ENCODE results near the gene TYSND1. TPM values are rescaled to one million over a fixed set of nuclear protein-coding genes. Genes with fewer than 3 reads are reported as not detected.
A peak's percentile ranks its signal among the peaks of the same experiment; 100 is the strongest.

Gene TYSND1
- polyA plus RNA-seq, 2 of the 4 experiments (the other 2 are of a cell fraction): 10.9 to 20.7 TPM

DNA sequence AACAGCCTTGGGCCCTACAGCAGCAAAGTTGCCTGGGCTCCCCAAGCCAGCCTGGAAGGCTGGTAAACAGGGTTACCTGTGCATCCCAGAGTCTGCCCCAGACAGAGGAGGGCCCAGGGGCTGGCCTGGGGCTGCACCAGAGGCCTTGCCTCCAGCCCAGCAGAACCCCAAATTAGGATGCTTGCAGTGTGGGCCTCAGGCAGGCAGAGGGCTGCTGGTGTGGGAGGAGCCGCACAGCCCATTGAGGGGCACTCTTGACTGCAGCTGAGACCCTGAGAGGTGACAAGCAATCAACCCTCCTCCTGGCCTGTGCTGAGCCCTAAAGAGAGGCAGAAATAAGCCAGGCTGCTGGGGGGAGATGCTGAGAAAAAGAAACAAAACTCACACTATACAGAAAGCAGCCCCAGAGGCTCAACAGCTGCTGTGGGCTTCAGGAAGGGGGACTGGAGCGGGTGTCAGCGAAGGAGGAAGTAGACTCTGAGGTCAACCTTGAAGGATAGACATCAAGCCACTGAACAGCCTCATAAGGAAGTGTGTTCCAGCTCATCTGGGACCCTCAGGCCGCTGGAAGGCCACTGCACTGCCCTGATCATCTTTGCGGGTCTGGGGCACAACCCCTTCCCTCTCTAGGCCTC lies 20.5 kb downstream of the TYSND1 start:
- H3K4me2 ChIP-seq: no peak overlapping the region
- ChIA-PET POLR2A (no interaction called here), CTCF (interaction anchor here (1.2 to 14.0 kb wide), 4 partner anchors 8 to 15 kb away, joined by 3 to 228 read pairs (median 25); partner anchors contain the start of gene TYSND1)
- ATAC-seq (no peak), DNase-seq (ENCODE audit: low read depth in 1 of 2, low spot score in 1 of 2) (no peak), FAIRE-seq (no peak)
- H3K27ac ChIP-seq: 0 out of 6 replicates have a peak overlapping the region, but pooled peaks of 1 of the 2 experiments have one; percentile 27
- H3K4me1 ChIP-seq: peaks cover 13% of the 10 kb centered on the region; the same call in 2 of the 3 replicates
- WGBS (ENCODE audit: missing lambda C conversion rate): 91% methylated on average over 5 of the region's 5 CpGs
- H3K9me3 ChIP-seq: no peaks in the 10 kb centered on the region
- TF ChIP-seq, protein P1, sequence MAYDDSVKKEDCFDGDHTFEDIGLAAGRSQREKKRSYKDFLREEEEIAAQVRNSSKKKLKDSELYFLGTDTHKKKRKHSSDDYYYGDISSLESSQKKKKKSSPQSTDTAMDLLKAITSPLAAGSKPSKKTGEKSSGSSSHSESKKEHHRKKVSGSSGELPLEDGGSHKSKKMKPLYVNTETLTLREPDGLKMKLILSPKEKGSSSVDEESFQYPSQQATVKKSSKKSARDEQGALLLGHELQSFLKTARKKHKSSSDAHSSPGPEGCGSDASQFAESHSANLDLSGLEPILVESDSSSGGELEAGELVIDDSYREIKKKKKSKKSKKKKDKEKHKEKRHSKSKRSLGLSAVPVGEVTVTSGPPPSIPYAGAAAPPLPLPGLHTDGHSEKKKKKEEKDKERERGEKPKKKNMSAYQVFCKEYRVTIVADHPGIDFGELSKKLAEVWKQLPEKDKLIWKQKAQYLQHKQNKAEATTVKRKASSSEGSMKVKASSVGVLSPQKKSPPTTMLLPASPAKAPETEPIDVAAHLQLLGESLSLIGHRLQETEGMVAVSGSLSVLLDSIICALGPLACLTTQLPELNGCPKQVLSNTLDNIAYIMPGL (CRISPR knock-in tag; IDR thresholded peaks at IDR 0.05; ENCODE audit: borderline replicate concordance): no peak
- TF ChIP-seq EHF (CRISPR knock-in tag; IDR thresholded peaks at IDR 0.05): no peak
- TF ChIP-seq NR3C1 (IDR thresholded peaks at IDR 0.05): no peak
- no peak for TF ChIP-seq FOSB (CRISPR knock-in tag; IDR thresholded peaks at IDR 0.05)
- TF ChIP-seq HEYL (CRISPR knock-in tag; IDR thresholded peaks at IDR 0.05): no peak
- no peak for TF ChIP-seq RAD21 (conservative IDR thresholded peaks at IDR 0.05 in 1 of 2, IDR thresholded peaks at IDR 0.05 in 1 of 2)
- no peak for TF ChIP-seq JUNB (IDR thresholded peaks at IDR 0.05)
- TF ChIP-seq RFX5 (IDR thresholded peaks at IDR 0.05): no peak
- no peak for TF ChIP-seq NFE2L2 (conservative IDR thresholded peaks at IDR 0.05; ENCODE audit: low read length)
- TF ChIP-seq, protein P2, sequence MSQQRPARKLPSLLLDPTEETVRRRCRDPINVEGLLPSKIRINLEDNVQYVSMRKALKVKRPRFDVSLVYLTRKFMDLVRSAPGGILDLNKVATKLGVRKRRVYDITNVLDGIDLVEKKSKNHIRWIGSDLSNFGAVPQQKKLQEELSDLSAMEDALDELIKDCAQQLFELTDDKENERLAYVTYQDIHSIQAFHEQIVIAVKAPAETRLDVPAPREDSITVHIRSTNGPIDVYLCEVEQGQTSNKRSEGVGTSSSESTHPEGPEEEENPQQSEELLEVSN (IDR thresholded peaks at IDR 0.05; ENCODE audit: borderline replicate concordance, low read depth): no peak
- TF ChIP-seq, protein P3, sequence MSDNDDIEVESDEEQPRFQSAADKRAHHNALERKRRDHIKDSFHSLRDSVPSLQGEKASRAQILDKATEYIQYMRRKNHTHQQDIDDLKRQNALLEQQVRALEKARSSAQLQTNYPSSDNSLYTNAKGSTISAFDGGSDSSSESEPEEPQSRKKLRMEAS (IDR thresholded peaks at IDR 0.05): no peak
- TF ChIP-seq EHMT2 (IDR thresholded peaks at IDR 0.05; ENCODE audit: low read depth): no peak
- TF ChIP-seq CHD2 (IDR thresholded peaks at IDR 0.05; ENCODE audit: low read length, partially characterized antibody): no peak
- TF ChIP-seq ZC3H11A (IDR thresholded peaks at IDR 0.05): no peak
- TF ChIP-seq ZNF302 (CRISPR knock-in tag; IDR thresholded peaks at IDR 0.05): no peak
- TF ChIP-seq, protein P4, sequence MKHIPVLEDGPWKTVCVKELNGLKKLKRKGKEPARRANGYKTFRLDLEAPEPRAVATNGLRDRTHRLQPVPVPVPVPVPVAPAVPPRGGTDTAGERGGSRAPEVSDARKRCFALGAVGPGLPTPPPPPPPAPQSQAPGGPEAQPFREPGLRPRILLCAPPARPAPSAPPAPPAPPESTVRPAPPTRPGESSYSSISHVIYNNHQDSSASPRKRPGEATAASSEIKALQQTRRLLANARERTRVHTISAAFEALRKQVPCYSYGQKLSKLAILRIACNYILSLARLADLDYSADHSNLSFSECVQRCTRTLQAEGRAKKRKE (CRISPR knock-in tag; IDR thresholded peaks at IDR 0.05; ENCODE audit: low read depth): no peak
- TF ChIP-seq SMC3 (IDR thresholded peaks at IDR 0.05): no peak
- H3K4me3 ChIP-seq: no peak overlapping the region

DNA sequence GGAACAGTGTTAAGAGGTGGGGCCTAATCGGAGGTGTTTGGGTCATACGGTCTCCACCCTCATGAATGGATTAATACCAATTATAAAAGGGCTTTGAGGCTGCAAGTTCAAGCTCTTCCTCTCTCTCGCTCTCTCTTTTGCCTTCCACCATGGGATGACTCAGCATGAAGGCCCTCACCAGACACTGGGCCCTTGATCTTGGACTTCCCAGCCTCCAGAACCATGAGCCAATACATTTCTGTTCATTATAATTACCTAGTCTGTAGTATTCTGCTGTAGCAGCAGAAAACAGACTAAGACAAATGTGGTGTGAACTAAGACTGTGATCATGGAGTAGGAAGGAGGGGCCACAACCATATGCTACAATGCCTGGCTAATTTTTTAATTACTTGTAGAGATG lies 21.6 kb downstream of the TYSND1 start:
- no peak overlapping the region for H3K4me3 ChIP-seq
- DNase-seq (ENCODE audit: low read depth in 1 of 2, low spot score in 1 of 2): no peak
- ATAC-seq: no peak
- H3K27ac ChIP-seq: peak overlapping the region in 1 of 2 experiments; percentile 4; a peak in 2 of 6 replicates
- ChIA-PET CTCF (interaction anchor here (3.5 to 14.0 kb wide), 2 partner anchors 9 to 16 kb away, joined by 46 to 228 read pairs; partner anchors contain the start of gene TYSND1), POLR2A (no interaction called here)
- no peak for FAIRE-seq
- no peak overlapping the region for H3K4me2 ChIP-seq
- no peaks in the 10 kb centered on the region for H3K9me3 ChIP-seq
- H3K4me1 ChIP-seq: peaks cover 2% of the 10 kb centered on the region; the same call in 2 of the 3 replicates
- WGBS (ENCODE audit: missing lambda C conversion rate): 90% methylated on average over 3 of the region's 3 CpGs
- TF ChIP-seq, protein P2 (IDR thresholded peaks at IDR 0.05; ENCODE audit: borderline replicate concordance, low read depth): no peak
- peak; percentile 71 for TF ChIP-seq MAFK (IDR thresholded peaks at IDR 0.05; ENCODE audit: partially characterized antibody)
- TF ChIP-seq HDAC2 (IDR thresholded peaks at IDR 0.05): no peak
- no peak for TF ChIP-seq RAD21 (conservative IDR thresholded peaks at IDR 0.05 in 1 of 2, IDR thresholded peaks at IDR 0.05 in 1 of 2)
- TF ChIP-seq, protein P1 (CRISPR knock-in tag; IDR thresholded peaks at IDR 0.05; ENCODE audit: borderline replicate concordance): no peak
- TF ChIP-seq, protein P5, sequence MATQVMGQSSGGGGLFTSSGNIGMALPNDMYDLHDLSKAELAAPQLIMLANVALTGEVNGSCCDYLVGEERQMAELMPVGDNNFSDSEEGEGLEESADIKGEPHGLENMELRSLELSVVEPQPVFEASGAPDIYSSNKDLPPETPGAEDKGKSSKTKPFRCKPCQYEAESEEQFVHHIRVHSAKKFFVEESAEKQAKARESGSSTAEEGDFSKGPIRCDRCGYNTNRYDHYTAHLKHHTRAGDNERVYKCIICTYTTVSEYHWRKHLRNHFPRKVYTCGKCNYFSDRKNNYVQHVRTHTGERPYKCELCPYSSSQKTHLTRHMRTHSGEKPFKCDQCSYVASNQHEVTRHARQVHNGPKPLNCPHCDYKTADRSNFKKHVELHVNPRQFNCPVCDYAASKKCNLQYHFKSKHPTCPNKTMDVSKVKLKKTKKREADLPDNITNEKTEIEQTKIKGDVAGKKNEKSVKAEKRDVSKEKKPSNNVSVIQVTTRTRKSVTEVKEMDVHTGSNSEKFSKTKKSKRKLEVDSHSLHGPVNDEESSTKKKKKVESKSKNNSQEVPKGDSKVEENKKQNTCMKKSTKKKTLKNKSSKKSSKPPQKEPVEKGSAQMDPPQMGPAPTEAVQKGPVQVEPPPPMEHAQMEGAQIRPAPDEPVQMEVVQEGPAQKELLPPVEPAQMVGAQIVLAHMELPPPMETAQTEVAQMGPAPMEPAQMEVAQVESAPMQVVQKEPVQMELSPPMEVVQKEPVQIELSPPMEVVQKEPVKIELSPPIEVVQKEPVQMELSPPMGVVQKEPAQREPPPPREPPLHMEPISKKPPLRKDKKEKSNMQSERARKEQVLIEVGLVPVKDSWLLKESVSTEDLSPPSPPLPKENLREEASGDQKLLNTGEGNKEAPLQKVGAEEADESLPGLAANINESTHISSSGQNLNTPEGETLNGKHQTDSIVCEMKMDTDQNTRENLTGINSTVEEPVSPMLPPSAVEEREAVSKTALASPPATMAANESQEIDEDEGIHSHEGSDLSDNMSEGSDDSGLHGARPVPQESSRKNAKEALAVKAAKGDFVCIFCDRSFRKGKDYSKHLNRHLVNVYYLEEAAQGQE (IDR thresholded peaks at IDR 0.05): no peak
- no peak for TF ChIP-seq RNF2 (IDR thresholded peaks at IDR 0.05; ENCODE audit: borderline replicate concordance, low read depth)
- no peak for TF ChIP-seq CBX8 (IDR thresholded peaks at IDR 0.05)
- TF ChIP-seq, protein P6, sequence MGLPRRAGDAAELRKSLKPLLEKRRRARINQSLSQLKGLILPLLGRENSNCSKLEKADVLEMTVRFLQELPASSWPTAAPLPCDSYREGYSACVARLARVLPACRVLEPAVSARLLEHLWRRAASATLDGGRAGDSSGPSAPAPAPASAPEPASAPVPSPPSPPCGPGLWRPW (IDR thresholded peaks at IDR 0.05): no peak
- TF ChIP-seq, protein P3 (IDR thresholded peaks at IDR 0.05): no peak
- no peak for TF ChIP-seq NR3C1 (IDR thresholded peaks at IDR 0.05)
- TF ChIP-seq KDM1A (IDR thresholded peaks at IDR 0.05; ENCODE audit: low read depth): no peak

All from A549 (cell line).